Fibroblast of lung (primary cell): ENCODE data around the gene CHMP4B. TPM values are rescaled to one million over a fixed set of nuclear protein-coding genes. Genes with fewer than 3 reads are reported as not detected.
A peak's percentile ranks its signal among the peaks of the same experiment; 100 is the strongest.

Source experiments
- DNase-seq, 2 donors: peaks; one replicate each; pipeline versions ENCODE4 v3.0.0 to v3.0.0-alpha.2; 2010; ENCODE audit warnings: low read depth in 2 of 2
- H2AFZ ChIP-seq: 2 replicates; pipeline ENCODE4 v1.5.1; 2012; ENCODE audit warnings: low read length, control low read depth, inconsistent platforms
- H3K27ac ChIP-seq: 2 replicates; pipeline ENCODE4 v1.5.1; 2011; ENCODE audit warnings: low read length, control low read depth; ENCODE audit not compliant: insufficient read depth
- H3K27me3 ChIP-seq: 2 replicates; pipeline ENCODE4 v1.5.1; 2011; ENCODE audit warnings: mild to moderate bottlenecking, low read length; ENCODE audit not compliant: control insufficient read depth, insufficient read depth
- H3K36me3 ChIP-seq: 2 replicates; pipeline ENCODE4 v1.5.1; 2011; ENCODE audit warnings: low read length; ENCODE audit not compliant: control insufficient read depth, insufficient read depth
- H3K4me1 ChIP-seq: 2 replicates; pipeline ENCODE4 v1.5.1; 2011; ENCODE audit warnings: low read length; ENCODE audit not compliant: control insufficient read depth, insufficient read depth; ENCODE audit errors: extremely low read depth
- H3K4me2 ChIP-seq: 2 replicates; pipeline ENCODE4 v1.5.1; 2011; ENCODE audit warnings: low read length, control low read depth; ENCODE audit not compliant: insufficient read depth; ENCODE audit errors: extremely low read depth
- H3K4me3 ChIP-seq, 4 experiments: fragments of 200-600 bp in 1 of 4; sonication (generic) in 1 of 4; replicated peaks in 1 of 4; 2 replicates each; pipeline ENCODE4 v1.5.1; 2011 to 2016; ENCODE audit warnings: low read length in 4 of 4, low read depth in 3 of 4, mild to moderate bottlenecking in 3 of 4, control low read depth in 2 of 4, inconsistent platforms in 1 of 4, mixed read lengths in 1 of 4; ENCODE audit not compliant: insufficient read depth in 1 of 4; ENCODE audit errors: control extremely low read depth in 1 of 4
- H3K79me2 ChIP-seq: 2 replicates; pipeline ENCODE4 v1.5.1; 2012; ENCODE audit warnings: mild to moderate bottlenecking, low read length, inconsistent platforms; ENCODE audit not compliant: control insufficient read depth, insufficient read depth
- H3K9ac ChIP-seq: 2 replicates; pipeline ENCODE4 v1.5.1; 2011; ENCODE audit warnings: mild to moderate bottlenecking, low read length, control low read depth; ENCODE audit not compliant: insufficient read depth
- H3K9me3 ChIP-seq: 2 replicates; pipeline ENCODE4 v1.5.1; 2012; ENCODE audit warnings: low read depth, low read length; ENCODE audit not compliant: control insufficient read depth, insufficient read depth
- H4K20me1 ChIP-seq: 2 replicates; pipeline ENCODE4 v1.5.1; 2011; ENCODE audit warnings: low read length; ENCODE audit not compliant: control insufficient read depth, insufficient read depth; ENCODE audit errors: extremely low read depth
- CTCF ChIP-seq, 2 donors: IDR thresholded peaks in 1 of 2; conservative IDR thresholded peaks in 1 of 2; 1 replicate in 1 of 2; 2 replicates in 1 of 2; pipeline ENCODE4 v1.5.1; 2011 to 2012; ENCODE audit warnings: low read length in 2 of 2, control low read depth in 1 of 2, inconsistent platforms in 1 of 2, low read depth in 1 of 2, mild to moderate bottlenecking in 1 of 2
- EZH2 ChIP-seq: IDR thresholded peaks from 2 replicates; pipeline ENCODE4 v1.5.1; 2012; ENCODE audit warnings: low read length, control low read depth, mild to moderate bottlenecking; ENCODE audit errors: missing control alignments
- polyA plus RNA-seq, 2 donors: library from polyadenylated mRNA; depleted of rRNA in 1 of 2; stranded (reverse) in 1 of 2; unstranded in 1 of 2; fragments of >200 nt; gene quantifications; 2 replicates each; pipeline ENCODE4 v1.2.1, GENCODE V29; 2011 to 2012; ENCODE audit warnings: missing spikeins in 1 of 2
- total RNA-seq: library from RNA; depleted of rRNA; stranded (reverse); fragments of >200 nt; gene quantifications from 2 replicates; pipeline ENCODE4 v1.2.1, GENCODE V29; 2014

CHMP4B gene
- total and polyA plus RNA-seq, 2 donors (not counting 1 experiment from before 2014, with no cell fraction given): 26.3 to 83.2 TPM

- Histone ChIP-seq H3K27ac (no peak overlapping the region), H4K20me1 (no peaks in the 10 kb centered on the region), H3K36me3 (no peaks in the 10 kb centered on the region), H3K9ac (no peak overlapping the region), H3K4me3 (no peak overlapping the region), H2AFZ (no peak overlapping the region), H3K4me1 (no peaks in the 10 kb centered on the region), H3K79me2 (no peaks in the 10 kb centered on the region), H3K4me2 (no peak overlapping the region), H3K9me3 (no peaks in the 10 kb centered on the region), H3K27me3 (peaks cover 2% of the 10 kb centered on the region)
- no peak for DNase-seq
- TF ChIP-seq CTCF (conservative IDR thresholded peaks at IDR 0.05 in 1 of 2, IDR thresholded peaks at IDR 0.05 in 1 of 2; ENCODE audit: low read depth in 1 of 2, low read length in 2 of 2) (no peak), EZH2 (no peak)
Observed at GRCh38 chr20:33869283-33869682, 58.1 kb downstream of the CHMP4B start.

GRCh38 chr20:33871362-33871761, 60.2 kb downstream of the CHMP4B start:
- Histone ChIP-seq H3K9me3 (no peaks in the 10 kb centered on the region), H3K36me3 (no peaks in the 10 kb centered on the region), H3K79me2 (no peaks in the 10 kb centered on the region), H2AFZ (peak overlapping the region; percentile 25), H3K9ac (no peak overlapping the region), H3K27ac (no peak overlapping the region), H3K27me3 (peaks cover 2% of the 10 kb centered on the region), H3K4me1 (no peaks in the 10 kb centered on the region), H3K4me3 (peak overlapping the region; percentile 16 to 45 (median 31)), H4K20me1 (no peaks in the 10 kb centered on the region), H3K4me2 (peak overlapping the region; percentile 63)
- no peak for TF ChIP-seq CTCF (conservative IDR thresholded peaks at IDR 0.05 in 1 of 2, IDR thresholded peaks at IDR 0.05 in 1 of 2; ENCODE audit: low read depth in 1 of 2, low read length in 2 of 2)
- TF ChIP-seq EZH2: no peak
- DNase-seq: peak in 1 of 2 donors; percentile 56

- Histone ChIP-seq H3K27me3 (no peaks in the 10 kb centered on the region), H3K4me1 (no peaks in the 10 kb centered on the region), H3K4me3 (no peak overlapping the region), H3K27ac (no peak overlapping the region), H3K36me3 (no peaks in the 10 kb centered on the region), H4K20me1 (no peaks in the 10 kb centered on the region), H3K79me2 (no peaks in the 10 kb centered on the region), H3K9me3 (no peaks in the 10 kb centered on the region), H3K9ac (no peak overlapping the region), H2AFZ (no peak overlapping the region), H3K4me2 (no peak overlapping the region)
- no peak for DNase-seq
- TF ChIP-seq EZH2 (no peak), CTCF (conservative IDR thresholded peaks at IDR 0.05 in 1 of 2, IDR thresholded peaks at IDR 0.05 in 1 of 2; ENCODE audit: low read depth in 1 of 2, low read length in 2 of 2) (no peak)
Observed at GRCh38 chr20:33874129-33874528, 63.0 kb downstream of the CHMP4B start.
